Endothelial cell of hepatic sinusoid (primary cell): ENCODE results near the gene SIKE1.
"Not testable (repeated sequence)": the region's sequence is repeated elsewhere in the genome, so short reads cannot be mapped to it uniquely, and the experiment has no call there.

Source experiments
- in situ Hi-C: cut with HindIII; loops from 2 replicates; pipeline ENCODE4 v1.10.0; 2017; ENCODE audit warnings: low sequenced_read_pairs

SIKE1 gene

GRCh38 chr1:114756009-114756892, 24.2 kb downstream of the SIKE1 start:
- in situ Hi-C loops, result no loop called here

DNA sequence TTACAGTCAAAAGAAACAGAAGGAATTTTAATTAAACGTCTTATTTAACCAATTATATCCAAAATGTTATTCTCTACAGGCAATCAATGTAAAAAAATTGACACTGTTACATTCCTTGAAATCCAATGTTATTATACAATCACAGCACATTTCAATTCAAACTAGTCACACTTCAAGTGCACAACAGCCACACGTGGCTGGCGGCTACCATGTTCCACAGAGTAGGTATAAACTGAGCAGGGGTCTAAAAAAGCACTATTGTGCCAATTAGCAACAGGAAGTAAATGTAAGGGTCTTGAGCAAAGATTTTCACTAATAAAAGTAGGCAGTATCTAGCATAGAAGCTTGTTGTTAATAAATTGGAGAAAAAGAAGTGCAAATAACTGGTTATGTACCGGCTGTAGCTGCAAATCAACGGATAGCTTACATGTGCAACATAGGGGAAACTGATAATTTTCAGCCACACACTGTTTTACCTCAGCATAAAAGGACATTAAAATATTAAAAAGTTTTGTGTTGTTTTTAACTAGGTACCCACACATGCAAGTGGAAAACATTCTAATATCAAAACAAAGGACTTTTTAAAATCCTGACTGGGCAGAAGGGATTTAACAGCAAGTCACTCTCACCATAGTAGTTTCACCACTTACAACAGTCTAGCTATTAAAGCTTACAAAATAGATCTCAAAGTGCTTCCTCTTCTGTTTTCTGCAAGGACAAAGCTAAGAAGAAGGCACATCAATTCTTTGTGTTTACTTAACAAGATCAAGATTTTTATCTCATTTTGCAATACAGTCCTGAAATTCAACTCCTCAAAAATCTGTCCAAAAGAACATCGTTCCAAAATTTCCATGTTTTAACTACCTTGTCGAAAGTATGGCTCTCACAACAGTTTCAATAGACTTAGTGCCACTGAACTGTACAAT, 25.2 kb downstream of the SIKE1 start:
- in situ Hi-C loops, result no loop called here

- in situ Hi-C loops, result not testable (repeated sequence)
Measured at GRCh38 chr1:114753702-114754101, 26.8 kb downstream of the SIKE1 start.

DNA sequence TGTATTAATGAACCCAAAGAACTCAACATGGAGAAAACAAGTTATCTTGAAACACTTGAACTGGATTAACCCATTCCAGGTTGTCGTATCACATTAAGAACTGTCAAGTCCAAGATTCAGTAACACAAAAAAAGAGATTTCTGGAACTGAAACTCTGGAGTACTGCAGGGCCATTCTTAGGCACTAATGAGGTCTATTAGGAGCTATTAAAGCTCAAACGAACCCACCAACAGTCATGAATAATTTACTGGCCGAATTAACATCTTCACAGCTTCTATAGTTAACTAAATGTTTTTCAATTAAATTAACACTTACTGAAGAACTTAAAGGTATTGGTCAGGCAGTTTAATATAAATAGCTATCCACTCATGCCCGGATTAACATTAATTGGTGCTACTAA, 27.3 kb downstream of the SIKE1 start:
- in situ Hi-C loops, result no loop called here

- in situ Hi-C loops, result no loop called here
Measured at GRCh38 chr1:114750780-114751179, 29.7 kb downstream of the SIKE1 start.

DNA sequence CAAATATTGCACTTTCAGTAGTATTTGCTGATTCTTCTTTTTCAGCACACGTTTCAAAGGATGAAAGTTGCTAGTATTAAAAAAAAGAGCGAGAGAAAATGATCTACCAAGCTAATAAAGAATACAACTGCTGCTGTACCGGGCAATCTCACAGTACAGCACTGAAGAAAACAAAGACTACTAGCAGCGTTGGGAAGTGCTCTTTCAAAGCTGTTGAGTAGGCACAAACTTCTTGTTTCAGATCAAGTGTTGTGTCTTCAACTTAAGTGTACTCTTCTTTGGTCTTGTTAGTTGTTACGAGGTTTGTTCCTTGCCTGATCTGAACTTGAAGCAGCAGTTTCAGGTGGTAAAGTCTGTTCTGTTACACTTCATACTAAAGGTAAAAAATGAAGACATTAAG, 30.6 kb downstream of the SIKE1 start:
- in situ Hi-C loops, result no loop called here

- in situ Hi-C loops, result no loop called here
Measured at GRCh38 chr1:114746450-114747121, 33.9 kb downstream of the SIKE1 start.

- in situ Hi-C loops, result no loop called here
Measured at GRCh38 chr1:114745291-114745690, 35.2 kb downstream of the SIKE1 start.

DNA sequence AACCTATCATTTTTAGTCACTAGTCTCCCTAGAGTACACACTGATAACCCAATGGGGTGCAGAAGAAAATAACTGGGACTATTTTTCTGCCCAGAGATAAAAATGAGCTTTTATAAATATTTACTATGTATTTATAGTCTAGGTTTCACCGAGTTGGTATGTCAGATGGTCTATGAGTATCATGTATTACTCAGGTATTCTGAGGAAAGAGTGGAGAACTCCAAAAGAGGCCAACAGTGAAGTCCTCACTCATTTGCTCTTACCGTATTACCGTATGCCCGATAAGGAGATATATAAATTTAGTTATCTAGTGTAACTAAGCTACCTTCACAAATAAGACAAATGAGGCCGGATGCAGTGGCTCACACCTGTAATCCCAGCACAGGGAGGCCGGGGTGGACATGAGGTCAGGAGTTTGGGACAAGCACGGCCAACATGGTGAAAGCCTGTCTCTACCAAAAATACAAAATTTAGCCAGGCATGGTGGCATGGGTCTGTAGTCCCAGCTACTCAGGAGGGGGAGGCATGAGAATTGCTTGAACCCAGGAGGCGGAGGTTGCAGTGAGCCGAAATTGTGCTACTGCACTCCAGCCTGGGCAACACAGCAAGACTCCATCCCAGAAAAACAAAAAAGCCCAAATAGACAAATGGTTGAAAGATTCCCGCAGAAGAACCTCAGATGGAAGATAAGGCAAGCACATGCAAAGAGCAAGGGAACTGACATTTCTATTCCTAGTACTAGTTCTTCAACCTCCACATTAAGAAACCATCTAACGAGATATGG, 38.3 kb downstream of the SIKE1 start:
- in situ Hi-C loops, result no loop called here

DNA sequence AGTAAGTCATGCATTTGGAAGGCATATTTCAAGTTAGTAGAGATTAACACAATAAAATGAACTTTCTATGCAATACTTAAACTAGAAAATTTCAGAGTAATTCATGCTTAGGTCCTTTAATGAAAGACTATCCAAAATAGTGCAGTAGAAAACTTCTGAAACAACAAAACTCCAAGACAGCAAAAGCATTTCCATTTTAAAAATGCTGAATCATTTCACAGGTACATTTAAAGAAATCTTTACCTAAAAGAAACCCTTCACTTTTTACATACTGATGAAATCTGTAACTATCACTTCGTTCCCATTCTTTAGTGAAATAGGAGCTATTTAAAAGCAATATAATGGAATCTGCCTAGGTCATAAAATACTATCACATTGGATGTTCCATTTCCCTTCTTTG, 40.2 kb downstream of the SIKE1 start:
- in situ Hi-C loops, result no loop called here

- in situ Hi-C loops, result no loop called here
Measured at GRCh38 chr1:114737314-114737849, 43.1 kb downstream of the SIKE1 start.

- in situ Hi-C loops, result no loop called here
Measured at GRCh38 chr1:114735479-114735878, 45.0 kb downstream of the SIKE1 start.

- in situ Hi-C loops, result no loop called here
Measured at GRCh38 chr1:114729782-114730181, 50.7 kb downstream of the SIKE1 start.

DNA sequence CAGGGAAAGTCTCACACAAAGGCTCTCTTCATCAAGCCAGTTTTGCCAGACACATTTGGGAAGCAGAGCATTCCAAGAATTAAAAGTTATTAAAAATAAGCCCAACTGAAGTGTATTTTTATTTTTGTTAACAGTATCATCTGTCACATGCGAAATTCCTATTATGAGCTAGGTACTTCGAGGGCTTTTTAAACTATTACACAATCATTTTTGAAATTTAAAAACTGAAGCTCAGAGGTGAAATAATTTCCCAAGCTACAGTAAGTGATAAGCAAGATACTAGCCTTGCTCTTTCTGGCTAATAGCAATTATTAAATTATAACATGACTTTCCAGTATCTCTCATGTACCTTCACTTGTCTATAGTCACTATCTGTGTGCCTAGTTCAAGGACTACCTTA, 51.9 kb downstream of the SIKE1 start:
- in situ Hi-C loops, result no loop called here

DNA sequence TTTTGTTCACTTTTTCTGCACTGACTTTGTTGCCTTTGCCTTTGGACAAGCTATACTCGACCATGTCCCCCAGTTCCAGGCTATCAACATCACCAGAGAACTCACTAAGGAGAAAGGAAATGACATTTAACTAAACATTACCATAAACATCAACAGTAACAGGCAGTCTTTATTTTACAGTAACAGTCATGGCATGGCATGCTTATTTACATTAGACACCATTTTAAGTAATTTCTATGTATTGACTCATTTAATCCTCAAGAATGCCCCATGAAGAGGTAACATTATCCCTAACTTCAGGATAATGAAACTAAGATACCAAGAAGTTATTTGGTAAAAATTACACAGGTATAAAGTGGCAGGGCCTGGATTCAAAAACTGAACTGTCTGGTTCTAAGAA, 55.3 kb downstream of the SIKE1 start:
- in situ Hi-C loops, result no loop called here

DNA sequence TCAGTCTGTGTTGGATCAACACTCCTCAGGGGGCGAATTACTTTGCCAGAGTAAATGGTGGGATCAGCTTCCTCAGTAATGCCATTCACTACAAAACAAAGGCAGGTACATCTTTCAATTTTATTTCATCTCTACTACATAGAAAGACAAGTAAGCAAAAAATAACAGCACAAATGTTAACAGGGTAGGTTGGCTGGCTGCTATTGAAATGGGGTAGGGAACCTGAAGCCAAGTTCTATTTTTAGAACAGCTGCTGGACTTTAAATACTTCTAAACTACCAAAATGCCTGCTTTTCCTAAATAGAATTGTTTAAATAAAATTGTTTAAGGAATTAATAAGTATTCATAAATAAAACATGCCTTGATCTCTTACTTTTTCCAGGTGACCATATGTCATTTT, 56.6 kb downstream of the SIKE1 start:
- in situ Hi-C loops, result no loop called here

GRCh38 chr1:114723457-114723856, 57.0 kb downstream of the SIKE1 start:
- in situ Hi-C loops, result no loop called here

DNA sequence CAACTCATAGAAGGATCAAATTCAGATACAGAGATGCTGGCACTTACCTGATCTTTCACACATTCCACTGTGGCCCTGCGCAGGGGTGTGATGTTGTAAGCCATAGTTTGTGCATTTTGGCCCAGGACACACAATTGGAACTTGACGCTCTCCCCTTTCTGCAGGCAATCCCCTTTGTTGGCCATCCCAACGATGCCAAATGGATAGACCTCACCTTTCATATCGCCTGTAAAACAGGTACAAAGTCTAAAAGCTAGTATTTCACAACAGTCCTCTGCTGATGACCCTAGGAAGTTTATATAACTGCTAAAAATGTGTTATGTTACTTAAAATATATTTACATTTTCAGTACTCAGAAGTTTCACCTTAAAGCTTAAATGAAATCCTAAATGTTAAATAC, 60.0 kb downstream of the SIKE1 start:
- in situ Hi-C loops, result no loop called here
